ENCODE measurements around the gene SHROOM2. TPM values are rescaled to one million over a fixed set of nuclear protein-coding genes. Genes with fewer than 3 reads are reported as not detected.

Gene SHROOM2
- total and polyA plus RNA-seq, 2 of the 4 experiments (the other 2 are of a cell fraction) = 8.1 to 14.2 TPM

- dilution Hi-C loops (cut with HindIII; ENCODE audit: low sequenced_read_pairs, unreplicated experiment) = no loop called here
- Histone ChIP-seq H2AK5ac (ENCODE audit: low read depth, low read length) (no peak overlapping the region), H3K27ac (ENCODE audit: insufficient read depth, low read length) (no peak overlapping the region), H3K14ac (replicated peaks; ENCODE audit: low read depth, low read length) (no peak overlapping the region), H3K27me3 (ENCODE audit: control insufficient read depth, insufficient read depth, low read length) (peaks cover 19% of the 10 kb centered on the region), H3K4me1 (ENCODE audit: control insufficient read depth, insufficient read depth, low read length) (peaks cover 2% of the 10 kb centered on the region; the same call in 1 of the 2 replicates), H3K23ac (ENCODE audit: low read depth, low read length) (no peak overlapping the region), H4K91ac (ENCODE audit: insufficient read depth, low read depth, low read length) (no peak overlapping the region), H2BK5ac (ENCODE audit: low read depth, low read length, poor library complexity, severe bottlenecking) (no peak overlapping the region), H2AFZ (replicated peaks; ENCODE audit: low read length, poor library complexity) (no peak overlapping the region), H3K9me1 (ENCODE audit: insufficient read depth, low read length) (no peaks in the 10 kb centered on the region), H3K9me3 (ENCODE audit: control insufficient read depth, insufficient read depth, low read length) (peaks cover 8% of the 10 kb centered on the region), H4K8ac (ENCODE audit: low read depth in 2 of 2, low read length in 2 of 2) (no peak overlapping the region), H3K36me3 (ENCODE audit: control insufficient read depth, insufficient read depth, low read length) (no peaks in the 10 kb centered on the region), H2BK15ac (ENCODE audit: low read depth, low read length) (no peak overlapping the region), H3K4ac (ENCODE audit: low read depth, low read length) (no peak overlapping the region), H3K56ac (ENCODE audit: extremely low read depth, insufficient read depth, low read length) (no peak overlapping the region), H2AK9ac (replicated peaks; ENCODE audit: low read depth, low read length, poor library complexity) (no peak overlapping the region), H3K4me3 (ENCODE audit: insufficient read depth, low read depth, low read length) (no peak overlapping the region), H3K18ac (ENCODE audit: low read depth, low read length) (no peak overlapping the region), H4K20me1 (ENCODE audit: insufficient read depth, low read length) (no peaks in the 10 kb centered on the region), H4K5ac (ENCODE audit: low read depth, low read length) (no peak overlapping the region), H3K9ac (ENCODE audit: low read depth, low read length) (no peak overlapping the region), H3K79me1 (ENCODE audit: low read depth in 1 of 2, low read length in 2 of 2) (no peaks in the 10 kb centered on the region), H2BK20ac (ENCODE audit: low read depth, low read length) (no peak overlapping the region), H2BK120ac (ENCODE audit: low read depth, low read length) (no peak overlapping the region), H3K4me2 (ENCODE audit: low read depth, low read length) (no peak overlapping the region)
- in situ Hi-C loops (cut with MboI; ENCODE audit: low sequenced_read_pairs) = no loop called here
- TF ChIP-seq MXI1 (IDR thresholded peaks at IDR 0.05; ENCODE audit: borderline replicate concordance, low read depth, low read length) (no peak), SMC3 (IDR thresholded peaks at IDR 0.05; ENCODE audit: low read depth, low read length) (no peak), MAZ (IDR thresholded peaks at IDR 0.05; ENCODE audit: borderline replicate concordance, low read depth, low read length) (no peak), NFE2L2 (IDR thresholded peaks at IDR 0.05; ENCODE audit: low read depth, low read length) (no peak), CEBPB (IDR thresholded peaks at IDR 0.05; ENCODE audit: low read depth, low read length) (no peak), FOS (IDR thresholded peaks at IDR 0.05; ENCODE audit: low read depth, low read length) (no peak), ELK1 (IDR thresholded peaks at IDR 0.05; ENCODE audit: borderline replicate concordance, low read depth, low read length) (no peak), RCOR1 (IDR thresholded peaks at IDR 0.05; ENCODE audit: insufficient replicate concordance, low read length) (no peak), BHLHE40 (IDR thresholded peaks at IDR 0.05; ENCODE audit: low read depth, low read length) (no peak), CHD1 (IDR thresholded peaks at IDR 0.05; ENCODE audit: low read depth, low read length) (no peak), MAFK (IDR thresholded peaks at IDR 0.05; ENCODE audit: low read depth, low read length) (no peak), RAD21 (IDR thresholded peaks at IDR 0.05; ENCODE audit: low read length) (no peak), RFX5 (IDR thresholded peaks at IDR 0.05; ENCODE audit: low read depth, low read length) (no peak), USF2 (IDR thresholded peaks at IDR 0.05; ENCODE audit: low read depth, low read length) (no peak)
- no peak for ATAC-seq (ENCODE audit: low read depth)
- WGBS, 2 experiments (ENCODE audit: extremely low coverage in 2 of 2, insufficient read length in 1 of 2) = 88% methylated on average over 1 of the region's 8 CpGs; no CpG with 5 or more reads in 1 of the 2 experiments
- intact Hi-C loops (cut with micrococcal nuclease) = no loop called here
- BruUV-seq (replicated peaks) = no TSS peak
- no peak for DNase-seq
- ChIA-PET POLR2A (ENCODE audit: unreplicated experiment) (no interaction called here), CTCF (interaction anchor here (0.5 to 0.6 kb wide), 2 partner anchors 10 to 31 kb away, joined by 3 to 4 read pairs; no protein-coding TSS in a partner anchor)
Measured at GRCh38 chrX:9784332-9784731, 1.9 kb upstream of the SHROOM2 start.
